GM18907 (cell line): ENCODE measurements around the gene MRI1.

Experiments used
- ATAC-seq: cut with Tn5 transposase; IDR thresholded peaks from one replicate; pipeline ENCODE4 v1.9.1; 2021; ENCODE audit warnings: mild to moderate bottlenecking, moderate library complexity; ENCODE audit not compliant: unreplicated experiment

MRI1 gene

DNA sequence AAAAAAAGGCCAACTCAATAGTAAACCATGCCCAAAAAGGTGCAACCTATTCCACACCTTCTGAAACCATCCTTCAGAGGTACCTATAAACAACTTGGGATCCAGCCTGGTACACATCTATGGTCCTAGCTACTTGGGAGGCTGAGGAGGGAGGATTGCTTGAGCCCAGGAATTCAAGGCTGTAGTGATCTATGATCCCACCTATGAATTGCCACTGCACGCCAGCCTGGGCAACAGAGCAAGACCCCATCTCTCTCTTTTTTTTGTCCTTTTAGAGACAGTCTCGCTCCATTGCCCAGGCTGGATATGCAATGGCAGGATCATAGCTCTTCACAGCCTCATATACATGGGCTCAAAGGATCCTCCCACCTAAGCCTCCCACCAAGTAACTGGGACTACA, 57.0 kb downstream of the MRI1 start:
- ATAC-seq = no peak

DNA sequence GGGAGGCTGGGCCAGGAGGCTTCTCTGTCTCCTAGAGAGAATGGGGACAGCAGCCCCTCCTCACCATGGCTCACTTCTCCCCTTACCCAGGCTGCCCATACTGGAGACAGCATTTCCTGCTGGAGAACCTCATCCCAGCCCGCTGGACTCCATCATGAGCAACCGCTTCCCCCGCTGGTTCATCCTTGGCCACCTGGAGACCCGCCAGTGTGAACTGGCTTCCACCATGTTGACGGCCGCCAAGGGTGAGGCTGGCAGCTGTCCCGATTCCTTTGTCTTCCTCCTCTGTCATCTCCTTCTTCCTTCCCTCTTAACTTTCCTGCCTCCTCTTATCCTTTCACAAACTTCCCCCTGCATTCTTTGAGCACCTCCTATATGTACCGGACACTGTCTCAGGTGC, 58.9 kb downstream of the MRI1 start:
- no peak for ATAC-seq
